ENCODE measurements around the gene CHAF1A.

Gene CHAF1A

DNA sequence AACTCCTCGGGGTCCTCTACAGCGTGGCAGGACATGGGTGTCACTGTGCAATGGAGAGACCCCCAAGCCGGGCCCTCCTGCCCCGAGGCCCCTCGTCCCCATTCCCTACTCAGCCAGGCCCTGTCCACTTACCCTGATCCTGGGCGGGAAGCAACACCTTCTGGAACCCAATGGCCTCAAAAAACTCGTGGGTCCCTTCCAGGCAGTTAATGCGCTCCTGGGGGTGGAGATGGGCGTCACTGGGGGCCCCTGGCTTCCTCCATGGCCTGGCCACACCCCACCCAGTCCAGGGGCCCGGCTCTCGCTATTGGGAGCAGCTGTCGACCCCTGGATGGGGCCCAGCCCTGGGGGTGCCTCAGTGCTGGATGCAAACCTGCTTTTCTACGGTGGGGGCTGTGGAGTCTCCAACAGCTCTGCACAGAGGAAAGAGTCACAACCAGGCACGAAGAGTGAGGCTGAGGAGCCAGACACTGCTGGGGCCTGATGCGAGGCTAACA lies 44.3 kb downstream of the CHAF1A start:
- Histone ChIP-seq H3K27ac (ENCODE audit: low read depth, low read length) (peak overlapping the region; percentile 16; the same call in 1 of the 2 replicates), H3K36me3 (ENCODE audit: control insufficient read depth, insufficient read depth, low read length) (peaks cover 79% of the 10 kb centered on the region), H3K4me1 (ENCODE audit: control insufficient read depth, insufficient read depth, low read length) (no peaks in the 10 kb centered on the region), H3K9me3 (ENCODE audit: control insufficient read depth, insufficient read depth, low read depth, low read length) (no peaks in the 10 kb centered on the region), H3K4me3 (ENCODE audit: low read depth, low read length) (no peak overlapping the region), H3K9ac (ENCODE audit: low read length) (peak overlapping the region; percentile 12), H3K27me3 (ENCODE audit: control insufficient read depth, insufficient read depth, low read length) (no peaks in the 10 kb centered on the region)

DNA sequence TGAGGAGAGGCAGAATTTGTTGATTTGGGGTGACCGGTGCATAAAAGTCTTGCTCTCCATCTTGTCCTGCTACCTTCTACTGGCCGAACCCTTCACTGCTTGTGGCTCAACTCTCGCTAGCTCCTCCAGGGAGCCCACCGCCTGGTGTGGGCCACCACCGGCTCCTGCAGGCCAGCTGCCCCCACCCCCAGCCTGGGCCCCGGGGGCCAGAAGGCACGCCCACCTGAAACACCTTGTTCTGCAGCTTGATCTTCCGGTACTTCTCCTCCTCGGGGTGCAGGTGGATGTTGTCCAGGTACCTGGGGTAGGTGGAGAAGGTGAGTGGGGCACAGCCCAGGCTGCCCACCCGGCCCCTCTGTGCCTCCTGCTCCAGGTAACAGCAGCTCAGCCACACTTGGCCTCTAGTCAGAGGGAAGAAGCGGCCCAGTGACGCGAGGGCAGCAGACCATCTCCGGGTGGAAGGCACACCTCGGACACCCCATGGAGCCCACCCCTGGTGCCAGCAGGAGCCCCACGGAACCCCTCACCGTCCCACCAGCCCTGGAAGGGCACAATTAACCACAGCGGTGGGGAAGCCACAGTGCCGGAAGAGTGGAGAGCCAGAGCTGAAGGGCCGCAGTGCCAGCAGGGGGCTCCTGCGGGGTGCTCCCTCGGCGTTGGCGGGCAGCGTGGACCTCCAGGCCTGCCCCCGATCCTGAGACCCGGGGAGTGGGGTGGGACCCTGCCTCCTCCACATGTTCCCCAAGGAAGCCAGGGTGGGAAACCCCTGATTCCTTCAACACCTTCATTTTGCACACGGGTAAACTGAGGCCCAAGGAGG lies 45.1 kb downstream of the CHAF1A start:
- peaks cover 77% of the 10 kb centered on the region for H3K36me3 ChIP-seq (ENCODE audit: control insufficient read depth, insufficient read depth, low read length)
- H3K27me3 ChIP-seq (ENCODE audit: control insufficient read depth, insufficient read depth, low read length): no peaks in the 10 kb centered on the region
- H3K9ac ChIP-seq (ENCODE audit: low read length): no peak overlapping the region
- no peak overlapping the region for H3K4me3 ChIP-seq (ENCODE audit: low read depth, low read length)
- no peaks in the 10 kb centered on the region for H3K4me1 ChIP-seq (ENCODE audit: control insufficient read depth, insufficient read depth, low read length)
- H3K27ac ChIP-seq (ENCODE audit: low read depth, low read length): no peak overlapping the region
- no peaks in the 10 kb centered on the region for H3K9me3 ChIP-seq (ENCODE audit: control insufficient read depth, insufficient read depth, low read depth, low read length)

DNA sequence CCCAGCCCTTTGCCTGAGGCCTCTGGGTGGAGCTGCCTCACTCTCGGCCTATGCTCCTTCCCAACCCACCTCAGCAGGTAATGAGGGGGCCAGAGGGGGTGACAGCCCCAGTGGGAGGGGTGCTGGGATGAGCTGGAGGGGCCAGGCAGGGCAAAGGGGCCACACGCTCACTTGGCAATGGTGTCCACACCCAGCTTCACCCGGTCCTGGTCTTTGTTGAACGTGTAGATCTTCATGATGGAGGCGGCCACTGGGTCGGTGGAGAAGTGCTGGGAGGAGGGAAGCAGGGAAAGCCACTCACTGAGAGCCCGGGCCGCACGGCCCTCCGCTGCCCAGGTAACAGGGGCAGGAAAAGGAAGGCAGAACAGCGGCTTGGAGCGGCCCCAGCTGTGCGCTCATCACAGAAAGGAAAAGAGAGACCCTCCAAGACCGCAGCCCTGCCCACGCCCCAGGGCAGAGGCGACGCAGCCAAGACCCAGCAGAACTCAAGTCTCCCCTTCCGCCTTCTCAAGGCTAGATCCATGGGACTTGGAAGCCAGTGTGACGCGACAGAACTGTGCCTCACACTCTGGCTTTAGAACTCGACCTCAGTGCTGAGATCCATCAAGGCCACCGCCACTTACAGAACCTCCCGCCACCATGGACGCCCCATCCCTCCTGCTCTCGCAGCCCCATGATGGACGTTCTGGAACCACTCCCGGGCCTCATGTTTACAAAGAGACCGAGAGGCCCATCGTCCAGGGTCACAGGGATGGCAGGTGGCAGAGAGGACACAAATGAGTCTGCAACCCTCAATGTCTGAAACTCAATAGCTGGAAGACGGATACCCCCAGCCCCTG lies 45.9 kb downstream of the CHAF1A start:
- Histone ChIP-seq H3K4me1 (ENCODE audit: control insufficient read depth, insufficient read depth, low read length) (no peaks in the 10 kb centered on the region), H3K36me3 (ENCODE audit: control insufficient read depth, insufficient read depth, low read length) (peaks cover 77% of the 10 kb centered on the region), H3K27me3 (ENCODE audit: control insufficient read depth, insufficient read depth, low read length) (no peaks in the 10 kb centered on the region), H3K27ac (ENCODE audit: low read depth, low read length) (no peak overlapping the region), H3K9me3 (ENCODE audit: control insufficient read depth, insufficient read depth, low read depth, low read length) (no peaks in the 10 kb centered on the region), H3K9ac (ENCODE audit: low read length) (no peak overlapping the region), H3K4me3 (ENCODE audit: low read depth, low read length) (no peak overlapping the region)

DNA sequence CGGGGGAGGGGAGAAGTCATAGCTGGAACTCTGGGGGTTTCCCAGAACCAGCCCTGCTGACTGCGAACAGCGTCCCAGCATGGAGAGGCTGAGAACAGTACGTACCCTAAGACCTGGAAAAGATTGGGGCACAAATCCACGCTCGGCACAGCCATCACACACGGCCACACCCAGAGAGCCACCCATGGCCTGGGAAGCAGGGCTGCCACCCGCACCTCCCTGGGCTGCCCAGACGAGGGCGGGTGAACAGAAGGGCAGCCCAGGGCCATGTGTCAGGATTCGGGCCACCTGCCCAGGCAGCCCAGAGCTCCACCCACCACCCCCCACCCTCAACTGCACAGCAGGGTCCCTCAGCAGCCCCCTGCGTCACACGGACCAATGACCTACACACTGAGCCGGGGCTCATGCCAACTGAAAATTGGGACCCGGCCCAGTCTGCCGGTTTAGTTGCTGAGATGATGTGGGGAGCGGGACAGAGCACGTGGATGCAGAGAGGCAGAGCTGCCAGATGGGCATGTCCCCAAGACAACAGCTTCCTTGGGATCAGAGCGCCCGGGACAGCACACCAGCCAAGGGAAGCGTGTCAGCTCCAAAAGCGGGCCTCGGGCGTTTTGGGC lies 46.7 kb downstream of the CHAF1A start:
- Histone ChIP-seq H3K27ac (ENCODE audit: low read depth, low read length) (no peak overlapping the region), H3K4me1 (ENCODE audit: control insufficient read depth, insufficient read depth, low read length) (no peaks in the 10 kb centered on the region), H3K9ac (ENCODE audit: low read length) (no peak overlapping the region), H3K36me3 (ENCODE audit: control insufficient read depth, insufficient read depth, low read length) (peaks cover 70% of the 10 kb centered on the region), H3K27me3 (ENCODE audit: control insufficient read depth, insufficient read depth, low read length) (no peaks in the 10 kb centered on the region), H3K9me3 (ENCODE audit: control insufficient read depth, insufficient read depth, low read depth, low read length) (no peaks in the 10 kb centered on the region), H3K4me3 (ENCODE audit: low read depth, low read length) (no peak overlapping the region)

DNA sequence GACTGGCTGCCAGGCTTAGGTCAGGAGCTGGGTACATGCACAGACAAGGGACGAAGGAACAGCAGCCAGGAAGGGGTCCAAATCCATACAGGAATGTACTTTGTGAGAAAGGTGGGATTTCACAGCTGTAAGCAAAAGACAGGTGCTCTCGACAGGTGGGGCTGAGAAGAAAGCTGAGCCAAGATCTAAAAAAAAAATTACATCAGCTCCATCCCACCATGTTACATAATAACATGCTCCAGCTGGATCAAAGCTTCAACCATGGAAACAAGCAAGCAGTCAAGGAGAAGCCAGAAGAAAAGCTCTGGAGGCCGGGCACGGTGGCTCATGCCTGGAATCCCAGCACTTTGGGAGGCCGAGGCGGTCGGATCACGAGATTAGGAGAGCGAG lies 47.2 kb downstream of the CHAF1A start:
- H3K27ac ChIP-seq (ENCODE audit: low read depth, low read length): no peak overlapping the region
- H3K36me3 ChIP-seq (ENCODE audit: control insufficient read depth, insufficient read depth, low read length): peaks cover 65% of the 10 kb centered on the region
- H3K27me3 ChIP-seq (ENCODE audit: control insufficient read depth, insufficient read depth, low read length): no peaks in the 10 kb centered on the region

DNA sequence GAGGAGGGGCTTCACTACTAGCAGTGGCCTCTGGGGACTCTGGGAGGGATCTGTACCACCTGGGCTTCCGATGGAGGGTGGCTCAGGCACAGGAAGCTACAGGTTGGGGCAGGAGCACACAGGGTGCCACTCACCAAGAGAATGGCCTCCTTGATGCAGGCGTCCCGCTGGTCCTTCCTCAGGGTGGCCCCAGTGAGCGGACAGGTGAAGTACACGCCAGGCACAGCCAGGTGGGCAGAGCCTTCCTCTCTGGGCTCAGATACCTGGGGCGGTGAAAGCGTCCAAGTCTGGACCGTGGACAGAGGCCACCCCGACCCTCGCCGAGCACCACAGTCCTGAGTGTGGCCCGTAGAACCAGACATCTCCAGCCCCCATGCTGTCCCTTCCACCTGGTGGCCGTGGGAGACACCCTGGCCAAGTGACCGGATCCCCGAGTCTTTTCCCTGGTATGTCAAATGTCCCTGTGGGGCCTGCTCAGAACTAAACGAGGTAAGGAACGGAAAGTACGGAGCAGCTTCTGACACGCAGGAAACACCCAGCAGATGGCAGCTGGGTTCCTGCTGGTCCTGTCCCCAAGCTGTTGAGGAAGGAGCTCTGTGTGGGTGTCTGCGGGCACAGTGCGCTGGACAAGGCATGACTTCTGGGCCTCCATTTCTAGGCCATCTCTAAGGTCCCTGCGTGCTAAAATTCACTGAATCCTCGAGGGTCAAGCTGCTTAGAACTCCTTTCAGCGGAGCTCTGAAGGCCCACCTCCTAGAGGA lies 50.0 kb downstream of the CHAF1A start:
- H3K36me3 ChIP-seq (ENCODE audit: control insufficient read depth, insufficient read depth, low read length): peaks cover 40% of the 10 kb centered on the region
- no peaks in the 10 kb centered on the region for H3K27me3 ChIP-seq (ENCODE audit: control insufficient read depth, insufficient read depth, low read length)
- peaks cover 14% of the 10 kb centered on the region for H3K4me1 ChIP-seq (ENCODE audit: control insufficient read depth, insufficient read depth, low read length)
- H3K9me3 ChIP-seq (ENCODE audit: control insufficient read depth, insufficient read depth, low read depth, low read length): no peaks in the 10 kb centered on the region
- H3K9ac ChIP-seq (ENCODE audit: low read length): no peak overlapping the region
- no peak overlapping the region for H3K4me3 ChIP-seq (ENCODE audit: low read depth, low read length)
- H3K27ac ChIP-seq (ENCODE audit: low read depth, low read length): no peak overlapping the region

More for the DNA sequence above, 47.2 kb downstream of the CHAF1A start:
- no peaks in the 10 kb centered on the region for H3K4me1 ChIP-seq (ENCODE audit: control insufficient read depth, insufficient read depth, low read length)
- H3K4me3 ChIP-seq (ENCODE audit: low read depth, low read length): no peak overlapping the region
- H3K9ac ChIP-seq (ENCODE audit: low read length): no peak overlapping the region
- H3K9me3 ChIP-seq (ENCODE audit: control insufficient read depth, insufficient read depth, low read depth, low read length): no peaks in the 10 kb centered on the region

DNA sequence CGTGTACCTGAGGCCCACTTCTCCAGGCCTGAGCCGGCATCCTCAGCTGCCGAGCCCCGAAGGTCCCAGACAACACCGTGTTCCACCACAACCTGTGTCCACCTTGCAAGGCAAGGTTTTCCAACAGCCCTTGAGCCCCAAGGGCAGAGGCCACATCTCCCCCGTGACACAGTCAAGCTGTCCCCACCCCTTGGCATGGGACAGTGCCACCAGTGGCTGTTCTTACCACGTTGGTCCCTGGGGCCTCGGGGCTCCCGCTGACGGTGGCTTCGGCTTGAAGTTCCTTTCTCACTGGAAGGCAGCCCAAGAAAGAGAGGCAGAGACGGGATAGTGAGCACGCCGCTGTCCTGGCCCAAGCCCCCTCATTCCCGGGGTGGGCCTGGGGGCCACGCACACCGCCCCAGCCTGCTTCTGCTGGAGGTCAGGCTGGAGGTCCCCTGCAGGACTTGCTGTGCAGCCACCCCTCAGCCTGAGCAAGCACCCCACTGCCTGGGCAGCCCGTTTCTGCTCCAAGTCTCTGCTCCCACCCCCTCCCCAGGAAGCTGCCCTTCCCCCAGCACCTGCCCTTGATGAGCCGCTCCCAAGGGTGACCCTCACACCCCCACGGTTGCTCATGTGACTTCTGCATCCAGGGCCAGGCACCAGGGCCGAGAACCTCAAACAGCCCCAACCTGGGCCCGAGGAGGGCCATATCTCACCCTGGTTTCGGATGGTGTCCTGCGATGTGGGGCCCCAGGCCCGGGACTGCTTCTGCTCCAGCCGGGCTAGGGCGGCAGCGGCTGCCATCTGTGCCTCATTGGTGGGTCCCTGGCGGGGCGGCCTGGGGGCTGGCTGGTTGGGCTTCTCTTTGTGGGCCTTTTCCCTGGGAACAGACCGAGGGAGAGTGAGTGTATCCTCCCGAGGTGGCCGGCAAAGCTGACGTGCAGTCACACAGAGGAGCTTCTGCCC lies 51.1 kb downstream of the CHAF1A start:
- no peaks in the 10 kb centered on the region for H3K27me3 ChIP-seq (ENCODE audit: control insufficient read depth, insufficient read depth, low read length)
- no peak overlapping the region for H3K27ac ChIP-seq (ENCODE audit: low read depth, low read length)
- peaks cover 30% of the 10 kb centered on the region for H3K36me3 ChIP-seq (ENCODE audit: control insufficient read depth, insufficient read depth, low read length)
- H3K4me1 ChIP-seq (ENCODE audit: control insufficient read depth, insufficient read depth, low read length): peaks cover 14% of the 10 kb centered on the region
- H3K9ac ChIP-seq (ENCODE audit: low read length): no peak overlapping the region
- H3K9me3 ChIP-seq (ENCODE audit: control insufficient read depth, insufficient read depth, low read depth, low read length): no peaks in the 10 kb centered on the region
- no peak overlapping the region for H3K4me3 ChIP-seq (ENCODE audit: low read depth, low read length)

DNA sequence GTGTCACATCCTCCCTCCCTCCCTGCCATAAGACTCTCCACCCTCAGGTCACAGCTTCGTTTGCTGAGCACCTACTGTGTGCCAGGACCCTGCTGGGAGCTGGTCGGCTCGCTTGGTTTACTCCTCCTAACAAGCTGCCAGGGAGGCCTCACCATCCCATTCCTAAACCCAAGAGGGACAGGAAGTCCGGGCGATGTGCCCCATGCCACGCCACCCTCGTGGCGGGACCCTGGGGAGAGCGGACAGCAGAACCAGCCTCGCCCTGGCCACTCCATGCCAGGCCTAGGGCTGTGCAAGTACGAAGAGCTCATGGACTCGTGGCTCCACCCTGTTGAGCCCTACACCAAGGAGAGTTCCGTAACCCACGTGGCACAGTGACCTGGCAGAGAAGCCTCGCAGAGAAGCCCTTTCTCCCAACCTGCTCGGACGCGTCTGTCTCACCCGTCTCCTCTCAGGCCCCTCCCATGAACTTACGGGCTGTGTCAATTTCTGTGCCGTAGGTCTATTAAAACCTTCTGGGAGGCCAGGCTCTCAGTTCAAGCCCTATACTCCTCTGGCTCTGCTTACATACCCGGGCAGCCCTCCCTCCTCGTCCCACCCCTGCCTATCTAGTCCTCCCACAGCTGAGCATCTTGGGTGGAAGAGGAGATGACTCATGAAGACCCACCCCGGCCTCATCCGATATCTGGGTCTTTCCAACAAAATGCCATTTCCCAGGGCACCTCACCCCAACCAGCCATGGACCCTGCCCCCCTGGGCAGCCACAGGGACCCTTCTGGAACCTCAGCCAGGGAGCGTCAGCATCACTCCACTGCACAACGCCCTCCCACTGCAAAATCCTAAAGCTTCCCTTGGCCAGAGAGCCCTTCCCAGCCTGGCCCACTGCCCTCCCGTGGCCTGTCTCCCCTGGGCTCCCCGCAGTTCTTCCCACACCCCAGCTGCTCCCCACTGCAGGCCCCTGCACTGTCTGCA lies 52.6 kb downstream of the CHAF1A start:
- H3K4me1 ChIP-seq (ENCODE audit: control insufficient read depth, insufficient read depth, low read length): peaks cover 14% of the 10 kb centered on the region
- H3K9me3 ChIP-seq (ENCODE audit: control insufficient read depth, insufficient read depth, low read depth, low read length): no peaks in the 10 kb centered on the region
- H3K27me3 ChIP-seq (ENCODE audit: control insufficient read depth, insufficient read depth, low read length): no peaks in the 10 kb centered on the region
- peaks cover 19% of the 10 kb centered on the region for H3K36me3 ChIP-seq (ENCODE audit: control insufficient read depth, insufficient read depth, low read length)
- H3K27ac ChIP-seq (ENCODE audit: low read depth, low read length): no peak overlapping the region
- H3K9ac ChIP-seq (ENCODE audit: low read length): no peak overlapping the region
- no peak overlapping the region for H3K4me3 ChIP-seq (ENCODE audit: low read depth, low read length)
